ENCODE data around the gene PDLIM3. TPM values are rescaled to one million over a fixed set of nuclear protein-coding genes. Genes with fewer than 3 reads are reported as not detected.
"Not testable (repeated sequence)": the region's sequence is repeated elsewhere in the genome, so short reads cannot be mapped to it uniquely, and the experiment has no call there.

The PDLIM3 gene
- polyA plus RNA-seq, 1 donor (not counting 4 experiments of a cell fraction or from before 2014, with no cell fraction given), result not detected

- H3K9ac ChIP-seq (ENCODE audit: control insufficient read depth, extremely low read depth, insufficient read depth, low read length), result no peak overlapping the region
- peaks cover 9% of the 10 kb centered on the region for H3K4me1 ChIP-seq (ENCODE audit: control insufficient read depth, extremely low read depth, insufficient read depth, low read length)
- no peak overlapping the region for H3K27ac ChIP-seq (ENCODE audit: control insufficient read depth, insufficient read depth, low read length)
- H2AFZ ChIP-seq (ENCODE audit: control insufficient read depth, low read length), result no peak overlapping the region
- no peaks in the 10 kb centered on the region for H3K27me3 ChIP-seq (ENCODE audit: control insufficient read depth, extremely low read depth, insufficient read depth, low read length)
- FAIRE-seq, result no peak
- no peaks in the 10 kb centered on the region for H4K20me1 ChIP-seq (ENCODE audit: control insufficient read depth, extremely low read depth, insufficient read depth, low read length)
- H3K4me3 ChIP-seq (ENCODE audit: control insufficient read depth in 2 of 3, extremely low read depth in 1 of 3, insufficient read depth in 2 of 3, low read depth in 1 of 3, low read length in 3 of 3), result no peak overlapping the region
- no peak for DNase-seq (ENCODE audit: low read depth, low spot score)
- H3K4me2 ChIP-seq (ENCODE audit: control insufficient read depth, extremely low read depth, insufficient read depth, low read depth, low read length), result no peak overlapping the region
- dilution Hi-C loops (cut with MboI; ENCODE audit: extremely low pct_ligation_motif_present, low sequenced_read_pairs), result no loop called here
- H3K79me2 ChIP-seq (ENCODE audit: control insufficient read depth, insufficient read depth, low read length), result no peaks in the 10 kb centered on the region
- no peaks in the 10 kb centered on the region for H3K9me3 ChIP-seq (ENCODE audit: control insufficient read depth, low read depth, low read length)
- H3K9me1 ChIP-seq (ENCODE audit: control insufficient read depth, extremely low read depth, insufficient read depth, low read length), result no peaks in the 10 kb centered on the region
- TF ChIP-seq CTCF (optimal IDR thresholded peaks at IDR 0.05 in 1 of 3, IDR thresholded peaks at IDR 0.05 in 1 of 3, conservative IDR thresholded peaks at IDR 0.05 in 1 of 3; ENCODE audit: extremely low read depth in 1 of 3, insufficient read depth in 2 of 3, low read length in 3 of 3), result no peak
- TF ChIP-seq EZH2 (IDR thresholded peaks at IDR 0.05; ENCODE audit: low read length), result no peak
- no peaks in the 10 kb centered on the region for H3K36me3 ChIP-seq (ENCODE audit: control insufficient read depth in 2 of 2, extremely low read depth in 1 of 2, insufficient read depth in 2 of 2, low read length in 2 of 2)
Observed at GRCh38 chr4:185512516-185512915, 22.8 kb downstream of the PDLIM3 start.

DNA sequence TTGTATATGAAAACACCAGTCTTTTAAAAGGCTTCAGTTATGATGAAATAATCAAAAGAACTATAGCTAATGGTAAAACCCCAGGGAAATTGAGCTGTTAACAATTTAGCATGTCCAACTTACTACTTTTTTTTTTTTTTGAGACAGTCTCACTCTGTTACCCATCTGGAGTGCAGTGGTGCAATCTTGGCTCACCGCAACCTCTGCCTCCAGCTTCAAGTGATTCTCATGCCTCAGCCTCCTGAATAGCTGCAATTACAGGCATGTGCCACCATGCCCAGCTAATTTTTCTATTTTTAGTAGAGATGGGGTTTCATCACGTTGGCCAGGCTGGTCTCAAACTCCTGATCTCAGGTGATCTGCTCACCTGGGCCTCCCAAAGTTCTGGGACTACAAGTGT lies 24.1 kb downstream of the PDLIM3 start:
- DNase-seq (ENCODE audit: low read depth, low spot score); H3K79me2 ChIP-seq (ENCODE audit: control insufficient read depth, insufficient read depth, low read length); dilution Hi-C loops (cut with MboI; ENCODE audit: extremely low pct_ligation_motif_present, low sequenced_read_pairs); H3K4me1 ChIP-seq (ENCODE audit: control insufficient read depth, extremely low read depth, insufficient read depth, low read length); H3K9me1 ChIP-seq (ENCODE audit: control insufficient read depth, extremely low read depth, insufficient read depth, low read length); H3K4me2 ChIP-seq (ENCODE audit: control insufficient read depth, extremely low read depth, insufficient read depth, low read depth, low read length); H3K4me3 ChIP-seq (ENCODE audit: control insufficient read depth in 2 of 3, extremely low read depth in 1 of 3, insufficient read depth in 2 of 3, low read depth in 1 of 3, low read length in 3 of 3); H4K20me1 ChIP-seq (ENCODE audit: control insufficient read depth, extremely low read depth, insufficient read depth, low read length); H2AFZ ChIP-seq (ENCODE audit: control insufficient read depth, low read length); FAIRE-seq; H3K27me3 ChIP-seq (ENCODE audit: control insufficient read depth, extremely low read depth, insufficient read depth, low read length); H3K9me3 ChIP-seq (ENCODE audit: control insufficient read depth, low read depth, low read length); H3K9ac ChIP-seq (ENCODE audit: control insufficient read depth, extremely low read depth, insufficient read depth, low read length); H3K36me3 ChIP-seq (ENCODE audit: control insufficient read depth in 2 of 2, extremely low read depth in 1 of 2, insufficient read depth in 2 of 2, low read length in 2 of 2); H3K27ac ChIP-seq (ENCODE audit: control insufficient read depth, insufficient read depth, low read length): not testable (repeated sequence)

GRCh38 chr4:185510806-185511205 lies 24.5 kb downstream of the PDLIM3 start:
- no peak overlapping the region for H2AFZ ChIP-seq (ENCODE audit: control insufficient read depth, low read length)
- H3K27me3 ChIP-seq (ENCODE audit: control insufficient read depth, extremely low read depth, insufficient read depth, low read length), result no peaks in the 10 kb centered on the region
- no peak overlapping the region for H3K4me2 ChIP-seq (ENCODE audit: control insufficient read depth, extremely low read depth, insufficient read depth, low read depth, low read length)
- no peaks in the 10 kb centered on the region for H3K9me1 ChIP-seq (ENCODE audit: control insufficient read depth, extremely low read depth, insufficient read depth, low read length)
- dilution Hi-C loops (cut with MboI; ENCODE audit: extremely low pct_ligation_motif_present, low sequenced_read_pairs), result no loop called here
- H3K4me1 ChIP-seq (ENCODE audit: control insufficient read depth, extremely low read depth, insufficient read depth, low read length), result peaks cover 9% of the 10 kb centered on the region
- H4K20me1 ChIP-seq (ENCODE audit: control insufficient read depth, extremely low read depth, insufficient read depth, low read length), result no peaks in the 10 kb centered on the region
- H3K36me3 ChIP-seq (ENCODE audit: control insufficient read depth in 2 of 2, extremely low read depth in 1 of 2, insufficient read depth in 2 of 2, low read length in 2 of 2), result no peaks in the 10 kb centered on the region
- H3K9me3 ChIP-seq (ENCODE audit: control insufficient read depth, low read depth, low read length), result no peaks in the 10 kb centered on the region
- no peak for FAIRE-seq
- H3K79me2 ChIP-seq (ENCODE audit: control insufficient read depth, insufficient read depth, low read length), result no peaks in the 10 kb centered on the region
- TF ChIP-seq CTCF (optimal IDR thresholded peaks at IDR 0.05 in 1 of 3, IDR thresholded peaks at IDR 0.05 in 1 of 3, conservative IDR thresholded peaks at IDR 0.05 in 1 of 3; ENCODE audit: extremely low read depth in 1 of 3, insufficient read depth in 2 of 3, low read length in 3 of 3) (no peak), EZH2 (IDR thresholded peaks at IDR 0.05; ENCODE audit: low read length) (no peak)
- no peak for DNase-seq (ENCODE audit: low read depth, low spot score)
- no peak overlapping the region for H3K9ac ChIP-seq (ENCODE audit: control insufficient read depth, extremely low read depth, insufficient read depth, low read length)
- no peak overlapping the region for H3K4me3 ChIP-seq (ENCODE audit: control insufficient read depth in 2 of 3, extremely low read depth in 1 of 3, insufficient read depth in 2 of 3, low read depth in 1 of 3, low read length in 3 of 3)
- H3K27ac ChIP-seq (ENCODE audit: control insufficient read depth, insufficient read depth, low read length), result no peak overlapping the region

Measured in keratinocyte (primary cell).